Coronary artery (tissue), 2 donors: ENCODE results near the gene GNL3.

Source experiments
- DNase-seq: peaks from one replicate; pipeline ENCODE4 v3.0.0-alpha.2; 2017; ENCODE audit warnings: low spot score
- H3K27ac ChIP-seq, 2 donors: fragments of 200-600 bp; sonication (generic); one replicate each; pipeline ENCODE4 v1.5.1; 2016 to 2019
- H3K4me3 ChIP-seq: fragments of 200-600 bp; sonication (generic); 2 replicates; pipeline ENCODE4 v1.5.1; 2016; ENCODE audit warnings: mild to moderate bottlenecking, moderate library complexity
- TF ChIP-seq, protein P1 (sequence below): fragments of 200-600 bp; sonication (generic); IDR thresholded peaks from one replicate; pipeline ENCODE4 v1.5.1; 2019; ENCODE audit warnings: antibody characterized with exemption

The GNL3 gene

DNA sequence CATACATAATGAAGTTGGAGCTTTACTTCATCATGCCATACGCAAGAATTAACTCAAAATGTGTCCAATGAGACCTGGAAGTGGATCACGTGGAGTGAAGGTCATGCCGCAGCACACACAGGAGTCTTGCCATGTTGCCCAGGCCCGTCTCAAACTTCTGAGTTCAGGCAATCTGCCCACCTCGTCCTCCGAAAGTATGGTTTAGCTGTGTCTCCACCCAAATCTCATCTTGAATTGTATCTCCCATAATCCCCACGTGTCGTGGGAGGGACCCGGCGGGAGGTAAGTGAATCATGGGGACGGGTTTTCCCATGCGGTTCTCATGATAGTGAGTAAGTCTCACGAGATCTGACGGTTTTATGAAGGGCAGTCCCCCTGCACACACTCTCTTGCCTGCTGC, 45.8 kb downstream of the GNL3 start:
- TF ChIP-seq, protein P1, sequence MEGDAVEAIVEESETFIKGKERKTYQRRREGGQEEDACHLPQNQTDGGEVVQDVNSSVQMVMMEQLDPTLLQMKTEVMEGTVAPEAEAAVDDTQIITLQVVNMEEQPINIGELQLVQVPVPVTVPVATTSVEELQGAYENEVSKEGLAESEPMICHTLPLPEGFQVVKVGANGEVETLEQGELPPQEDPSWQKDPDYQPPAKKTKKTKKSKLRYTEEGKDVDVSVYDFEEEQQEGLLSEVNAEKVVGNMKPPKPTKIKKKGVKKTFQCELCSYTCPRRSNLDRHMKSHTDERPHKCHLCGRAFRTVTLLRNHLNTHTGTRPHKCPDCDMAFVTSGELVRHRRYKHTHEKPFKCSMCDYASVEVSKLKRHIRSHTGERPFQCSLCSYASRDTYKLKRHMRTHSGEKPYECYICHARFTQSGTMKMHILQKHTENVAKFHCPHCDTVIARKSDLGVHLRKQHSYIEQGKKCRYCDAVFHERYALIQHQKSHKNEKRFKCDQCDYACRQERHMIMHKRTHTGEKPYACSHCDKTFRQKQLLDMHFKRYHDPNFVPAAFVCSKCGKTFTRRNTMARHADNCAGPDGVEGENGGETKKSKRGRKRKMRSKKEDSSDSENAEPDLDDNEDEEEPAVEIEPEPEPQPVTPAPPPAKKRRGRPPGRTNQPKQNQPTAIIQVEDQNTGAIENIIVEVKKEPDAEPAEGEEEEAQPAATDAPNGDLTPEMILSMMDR = no peak
- no peak overlapping the region for H3K27ac ChIP-seq
- no peak for DNase-seq
- H3K4me3 ChIP-seq = no peak overlapping the region

DNA sequence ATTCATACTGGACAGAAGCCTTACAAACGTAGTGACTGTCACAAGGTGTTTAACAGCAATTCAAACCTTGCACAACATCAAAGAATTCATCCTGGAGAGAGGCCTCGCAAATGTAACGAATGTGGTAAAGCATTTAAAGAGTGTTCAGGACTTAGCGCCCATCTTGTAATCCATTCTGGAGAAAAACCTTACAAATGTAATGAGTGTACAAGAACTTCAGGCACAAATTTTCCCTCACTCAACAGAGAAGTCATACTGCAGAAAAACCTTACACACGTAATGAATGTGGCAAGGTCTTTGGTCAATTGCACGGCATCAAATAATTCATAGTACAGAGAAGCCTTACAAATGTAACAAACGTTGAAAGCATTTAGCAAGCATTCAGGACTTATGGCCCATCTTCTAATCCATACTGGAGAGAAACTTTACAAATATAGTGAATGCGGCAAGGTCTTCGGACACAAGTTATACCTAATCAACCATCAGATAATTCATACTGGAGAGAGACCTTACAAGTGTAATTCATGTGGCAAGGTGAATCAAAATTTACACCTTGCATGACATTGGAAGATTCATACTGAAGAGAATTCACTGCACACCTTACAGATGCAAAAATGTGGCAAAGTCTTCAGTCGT, 47.5 kb downstream of the GNL3 start:
- no peak for DNase-seq
- TF ChIP-seq, protein P1 = no peak
- H3K27ac ChIP-seq = no peak overlapping the region
- no peak overlapping the region for H3K4me3 ChIP-seq

DNA sequence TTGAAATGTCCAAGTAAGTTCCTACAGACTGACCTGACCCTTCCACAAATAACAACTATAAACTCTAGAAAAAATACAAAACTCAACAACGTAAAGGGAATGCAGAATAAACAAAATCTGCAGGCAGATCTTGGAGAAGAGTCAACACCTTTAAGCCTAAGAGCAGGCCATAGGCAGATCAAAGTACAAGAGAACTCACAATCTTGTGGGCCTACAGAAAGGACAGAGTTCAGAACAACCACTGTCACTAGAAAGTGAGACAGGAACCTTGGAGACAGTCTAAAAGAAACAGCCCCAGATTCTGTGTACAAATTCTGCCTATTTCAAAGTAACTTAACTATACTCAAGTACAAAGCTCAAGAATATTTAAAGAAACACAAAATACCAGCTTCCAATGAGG, 53.9 kb downstream of the GNL3 start:
- no peak for DNase-seq
- TF ChIP-seq, protein P1 = no peak
- H3K27ac ChIP-seq = no peak overlapping the region
- no peak overlapping the region for H3K4me3 ChIP-seq

DNA sequence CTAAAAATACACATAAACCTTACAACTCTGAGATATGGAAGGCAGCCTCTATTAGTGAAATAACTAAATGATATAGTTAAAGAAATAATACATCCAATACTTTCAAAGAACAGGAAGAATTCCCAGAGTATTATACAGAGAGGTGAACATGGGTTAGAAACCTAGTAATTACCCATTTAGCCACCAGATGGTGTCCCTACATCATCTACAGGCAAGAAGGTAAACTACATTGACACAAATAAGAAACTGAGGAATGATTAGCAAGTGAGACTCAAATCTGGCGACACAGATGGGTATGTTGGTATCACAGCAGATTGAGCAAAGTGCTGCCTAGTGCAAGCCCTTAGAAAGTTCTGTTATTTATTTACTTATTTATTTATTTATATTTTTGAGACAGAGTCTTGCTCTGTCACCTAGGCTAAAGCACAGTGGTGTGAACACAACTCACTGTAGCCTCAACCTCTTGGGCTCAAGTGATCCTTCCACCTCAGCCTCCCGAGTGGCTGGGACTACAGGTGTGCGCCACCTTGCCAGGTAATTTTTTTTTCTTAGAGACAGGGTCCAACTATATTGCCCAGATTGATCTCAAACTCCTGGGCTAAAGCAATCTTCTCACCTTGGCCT, 56.7 kb downstream of the GNL3 start:
- Histone ChIP-seq H3K27ac (no peak overlapping the region), H3K4me3 (no peak overlapping the region)
- no peak for DNase-seq
- TF ChIP-seq, protein P1 = peak; percentile 53

DNA sequence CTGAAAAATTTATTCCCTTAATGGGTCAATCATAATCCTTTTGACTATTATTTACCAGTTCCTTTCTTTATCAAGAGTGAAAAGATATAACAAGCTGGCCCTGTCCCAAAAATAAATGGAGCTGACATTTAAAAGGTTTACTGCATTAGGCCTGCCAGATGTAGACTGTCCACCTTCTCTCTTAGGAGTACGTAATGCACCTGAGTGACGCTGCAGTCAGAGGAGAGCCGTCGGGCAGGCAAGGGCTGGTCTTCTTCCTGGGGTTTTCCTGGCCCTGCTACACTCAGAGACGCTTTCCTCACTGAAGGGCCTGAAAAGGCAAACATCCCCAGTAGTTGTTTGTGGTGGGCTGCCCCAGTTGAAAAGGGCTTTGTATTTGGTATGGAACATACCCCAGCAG, 57.3 kb downstream of the GNL3 start:
- Histone ChIP-seq H3K4me3 (no peak overlapping the region), H3K27ac (no peak overlapping the region)
- no peak for DNase-seq
- TF ChIP-seq, protein P1 = no peak

DNA sequence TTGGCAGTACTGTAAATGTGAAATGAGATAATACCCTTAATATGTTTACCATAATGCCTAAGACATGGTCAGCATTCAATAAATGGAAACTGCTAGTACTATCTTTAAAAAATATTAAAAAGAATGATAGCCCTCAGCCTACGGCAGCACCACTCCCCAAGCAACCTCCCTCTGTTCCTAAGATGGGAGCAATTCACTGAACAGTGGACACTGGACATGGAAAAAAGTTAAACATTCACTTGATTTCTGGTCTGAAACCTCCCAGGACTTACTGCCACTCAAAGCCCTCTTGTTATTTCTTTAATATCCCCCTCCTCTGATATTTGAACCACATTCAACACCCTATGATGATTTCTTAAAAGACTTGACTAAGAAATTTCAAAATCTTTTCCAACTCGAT, 57.9 kb downstream of the GNL3 start:
- Histone ChIP-seq H3K4me3 (no peak overlapping the region), H3K27ac (no peak overlapping the region)
- TF ChIP-seq, protein P1 = no peak
- DNase-seq = no peak
